Panc1 (cell line): ENCODE data around the gene FBXO24. TPM values are rescaled to one million over a fixed set of nuclear protein-coding genes. Genes with fewer than 3 reads are reported as not detected.

Experiments used
- ATAC-seq: fragments of 200-7000 bp; cut with Tn5 transposase; 2 replicates; pipeline ENCODE4 v1.9.1; 2020; ENCODE audit warnings: mild to moderate bottlenecking, moderate library complexity
- BruUV-seq: library from RNA; stranded (reverse); fragments of 400-500 nt; replicated peaks from 2 replicates; lab custom pipeline; 2021; lab: Mats Ljungman, UMichigan
- CTCF ChIA-PET: fragments of 300-600 bp; sonication (Branson Sonifier 250); formaldehyde crosslinking; loops from one replicate; lab custom pipeline; 2022; ENCODE audit warnings: antibody characterized with exemption; lab: Charles Lee
- POLR2A ChIA-PET: fragments of 300-600 bp; sonication (Branson Sonifier 250); formaldehyde crosslinking; loops from one replicate; lab custom pipeline; 2022; ENCODE audit warnings: antibody characterized with exemption; lab: Charles Lee
- DNase-seq: peaks from one replicate; pipeline ENCODE4 v3.0.0-alpha.2; 2010; ENCODE audit warnings: low read depth, low spot score
- H3K27ac ChIP-seq: 2 replicates; pipeline ENCODE4 v1.5.1; 2011; ENCODE audit warnings: mild to moderate bottlenecking, low read length, inconsistent platforms
- H3K27me3 ChIP-seq: fragments of 200-500 bp; sonication (Bioruptor generic); 2 replicates; pipeline ENCODE4 v1.6.0; 2014; ENCODE audit warnings: low read length, inconsistent platforms; ENCODE audit not compliant: control insufficient read depth, insufficient read depth
- H3K36me3 ChIP-seq: fragments of 200-500 bp; sonication (Bioruptor generic); 2 replicates; pipeline ENCODE4 v1.5.1; 2014; ENCODE audit warnings: inconsistent platforms, mild to moderate bottlenecking, low read length, moderate library complexity; ENCODE audit not compliant: control insufficient read depth, insufficient read depth
- H3K4me1 ChIP-seq: 2 replicates; pipeline ENCODE4 v1.5.1; 2011; ENCODE audit warnings: inconsistent platforms, mild to moderate bottlenecking, low read length, moderate library complexity; ENCODE audit not compliant: control insufficient read depth, insufficient read depth
- H3K4me3 ChIP-seq, 2 experiments: 2 replicates each; pipeline ENCODE4 v1.5.1; 2011 to 2012; ENCODE audit warnings: low read depth in 2 of 2, low read length in 2 of 2, mild to moderate bottlenecking in 2 of 2, inconsistent platforms in 1 of 2, moderate library complexity in 1 of 2
- H3K9me3 ChIP-seq: fragments of 200-500 bp; sonication (Bioruptor generic); 2 replicates; pipeline ENCODE4 v1.5.1; 2014; ENCODE audit warnings: low read depth, mild to moderate bottlenecking, inconsistent platforms, low read length, moderate library complexity; ENCODE audit not compliant: control insufficient read depth, insufficient read depth
- CTCF ChIP-seq: fragments of 450-650 bp; IDR thresholded peaks from 2 replicates; pipeline ENCODE4 v1.5.1; 2017; ENCODE audit warnings: mild to moderate bottlenecking
- POLR2AphosphoS5 ChIP-seq: IDR thresholded peaks from 2 replicates; pipeline ENCODE4 v1.6.1; 2012; ENCODE audit warnings: mild to moderate bottlenecking, low read depth, low read length, moderate library complexity
- REST ChIP-seq, 2 experiments: IDR thresholded peaks; 2 replicates each; pipeline ENCODE4 v1.6.1; 2011 to 2012; ENCODE audit warnings: low read depth in 2 of 2, control low read depth in 1 of 2, low read length in 1 of 2, mild to moderate bottlenecking in 1 of 2, moderate library complexity in 1 of 2; ENCODE audit not compliant: insufficient read depth in 1 of 2
- SIN3A ChIP-seq: IDR thresholded peaks from 2 replicates; pipeline ENCODE4 v1.6.1; 2012; ENCODE audit warnings: low read depth, mild to moderate bottlenecking, low read length, moderate library complexity, borderline replicate concordance; ENCODE audit not compliant: insufficient read depth
- TCF7L2 ChIP-seq: IDR thresholded peaks from 2 replicates; pipeline ENCODE4 v1.6.1; 2011; ENCODE audit warnings: mild to moderate bottlenecking, low read depth, low read length, inconsistent platforms
- in situ Hi-C: cut with HindIII; loops from 2 replicates; pipeline ENCODE4 v1.10.0; 2016; ENCODE audit warnings: low sequenced_read_pairs, low pct_unique_long_range_greater_than_20kb
- intact Hi-C: fragments of 100-400 bp; cut with micrococcal nuclease; formaldehyde crosslinking; loops from one replicate; pipeline ENCODE4 v1.10.0; 2022; ENCODE audit not compliant: unreplicated experiment
- total RNA-seq: library from RNA; stranded (reverse); gene quantifications from one replicate; pipeline ENCODE4 v1.2.1, GENCODE V29; 2021; ENCODE audit not compliant: unreplicated experiment

The FBXO24 gene
- total RNA-seq, 1 experiment from 2014 or later = 0.59 TPM

DNA sequence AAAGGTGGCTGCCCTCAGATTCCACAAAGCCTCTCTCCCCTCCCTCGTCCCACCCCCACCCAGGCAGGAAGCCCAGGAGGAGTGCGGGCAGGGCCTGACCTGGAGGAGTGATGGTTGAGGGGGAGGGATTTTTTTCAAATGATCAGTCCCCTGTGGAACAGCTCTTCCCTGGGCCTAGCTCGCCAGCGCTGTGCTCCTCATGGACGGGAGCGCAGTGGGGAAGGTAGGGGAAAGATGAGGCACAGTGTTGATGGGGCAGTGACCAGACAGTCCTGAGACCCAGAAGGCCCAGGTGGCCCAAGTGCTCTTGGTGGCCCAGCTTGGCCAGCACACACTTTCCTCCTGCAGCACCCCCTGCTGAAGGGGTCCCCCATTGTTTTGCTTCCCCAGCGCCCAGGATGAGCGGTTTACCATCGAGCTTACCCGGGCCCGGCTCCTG, 21.0 kb upstream of the FBXO24 start:
- TF ChIP-seq SIN3A (no peak), POLR2AphosphoS5 (no peak), CTCF (no peak), REST (IDR thresholded peaks at IDR 0.05; ENCODE audit: insufficient read depth in 1 of 2, low read depth in 2 of 2, low read length in 1 of 2) (no peak), TCF7L2 (no peak)
- H3K4me1 ChIP-seq = peaks cover 25% of the 10 kb centered on the region
- ChIA-PET CTCF (interaction anchor here (1.4 kb wide), 1 partner anchor 82 kb away, joined by 6 read pairs; no protein-coding TSS in a partner anchor), POLR2A (interaction anchor here (0.7 kb wide), 1 partner anchor 647 kb away, joined by 3 read pairs; no protein-coding TSS in a partner anchor)
- H3K36me3 ChIP-seq = no peaks in the 10 kb centered on the region
- H3K4me3 ChIP-seq = no peak overlapping the region
- intact Hi-C loops = no loop called here
- BruUV-seq = no TSS peak
- no peaks in the 10 kb centered on the region for H3K27me3 ChIP-seq
- no peak overlapping the region for H3K27ac ChIP-seq
- in situ Hi-C loops = no loop called here
- no peak for DNase-seq
- no peaks in the 10 kb centered on the region for H3K9me3 ChIP-seq
- ATAC-seq = no peak

DNA sequence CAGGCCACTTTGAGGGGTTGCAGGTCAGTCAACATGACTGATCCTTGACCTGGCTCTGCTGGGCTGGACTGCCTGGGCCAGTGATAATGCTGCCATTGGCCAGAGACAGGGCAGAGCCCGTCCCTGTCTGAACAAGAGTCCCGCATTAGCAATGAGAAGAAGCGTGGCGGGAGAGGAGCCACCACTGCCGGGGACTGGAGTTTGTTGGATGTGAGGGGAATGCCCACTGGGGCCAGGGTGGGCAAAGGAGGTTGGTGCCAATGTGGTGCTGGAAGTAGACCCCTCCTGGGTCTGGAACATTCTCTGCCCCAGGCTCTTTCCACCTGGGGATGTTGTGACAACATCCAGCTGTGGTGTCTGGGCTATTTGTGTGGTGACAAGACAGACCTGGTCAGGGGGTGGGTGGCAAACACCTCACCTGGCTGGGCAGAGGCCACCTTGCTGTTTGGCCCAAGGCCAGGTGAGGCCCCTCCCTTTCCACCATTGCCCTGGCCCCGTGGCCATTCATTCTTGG, 20.1 kb upstream of the FBXO24 start:
- no peak overlapping the region for H3K27ac ChIP-seq
- H3K4me1 ChIP-seq = peaks cover 32% of the 10 kb centered on the region
- POLR2A ChIA-PET = no interaction called here
- H3K9me3 ChIP-seq = no peaks in the 10 kb centered on the region
- no peak overlapping the region for H3K4me3 ChIP-seq
- in situ Hi-C loops = no loop called here
- ATAC-seq (no peak), DNase-seq (no peak)
- CTCF ChIA-PET = interaction anchor here (0.6 to 0.7 kb wide), 2 partner anchors 60 to 100 kb away, joined by 5 to 8 read pairs; no protein-coding TSS in a partner anchor
- BruUV-seq = TSS peak; percentile 59
- no peaks in the 10 kb centered on the region for H3K36me3 ChIP-seq
- intact Hi-C loops = no loop called here
- TF ChIP-seq SIN3A (no peak), POLR2AphosphoS5 (no peak), TCF7L2 (no peak), REST (IDR thresholded peaks at IDR 0.05; ENCODE audit: insufficient read depth in 1 of 2, low read depth in 2 of 2, low read length in 1 of 2) (no peak), CTCF (no peak)
- H3K27me3 ChIP-seq = no peaks in the 10 kb centered on the region
